Astrocyte of the spinal cord (primary cell): Measurements from ENCODE around the gene NOS2.
A peak's percentile ranks its signal among the peaks of the same experiment; 100 is the strongest.

ENCODE experiments used
- DNase-seq: peaks from one replicate; pipeline ENCODE4 v3.0.0; 2011; ENCODE audit warnings: low read depth, low spot score
- H3K4me3 ChIP-seq: 2 replicates; pipeline ENCODE4 v1.5.1; 2011; ENCODE audit warnings: low read depth, mild to moderate bottlenecking, low read length, moderate library complexity
- in situ Hi-C: cut with HindIII; loops from 2 replicates; pipeline ENCODE4 v1.10.0; 2017; ENCODE audit warnings: low sequenced_read_pairs
- TF ChIP-seq, protein P1 (sequence below): IDR thresholded peaks from 2 replicates; pipeline ENCODE4 v1.5.1; 2012; ENCODE audit warnings: low read depth, mild to moderate bottlenecking, low read length, inconsistent platforms

Gene NOS2

DNA sequence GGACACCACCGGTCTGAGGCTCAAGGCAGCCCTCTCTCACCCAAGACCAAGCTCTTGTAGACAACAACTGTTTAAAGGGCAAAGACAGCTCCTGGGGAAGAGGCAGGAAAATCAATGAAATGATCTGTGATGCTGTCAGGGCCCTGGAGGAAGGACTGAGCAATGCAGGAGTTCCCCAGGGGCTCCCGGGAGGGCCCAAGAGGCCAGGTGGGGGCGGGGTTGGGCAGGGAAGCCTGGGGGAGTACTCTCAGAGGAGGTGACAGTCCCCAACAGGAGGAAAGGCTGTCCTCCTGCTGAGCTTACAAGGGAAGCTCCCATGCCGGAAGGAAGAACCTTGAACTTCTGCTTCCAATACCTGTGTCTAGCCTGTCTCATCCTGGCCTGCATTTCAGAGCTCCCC lies 8.3 kb upstream of the NOS2 start:
- H3K4me3 ChIP-seq: no peak overlapping the region
- TF ChIP-seq, protein P1, sequence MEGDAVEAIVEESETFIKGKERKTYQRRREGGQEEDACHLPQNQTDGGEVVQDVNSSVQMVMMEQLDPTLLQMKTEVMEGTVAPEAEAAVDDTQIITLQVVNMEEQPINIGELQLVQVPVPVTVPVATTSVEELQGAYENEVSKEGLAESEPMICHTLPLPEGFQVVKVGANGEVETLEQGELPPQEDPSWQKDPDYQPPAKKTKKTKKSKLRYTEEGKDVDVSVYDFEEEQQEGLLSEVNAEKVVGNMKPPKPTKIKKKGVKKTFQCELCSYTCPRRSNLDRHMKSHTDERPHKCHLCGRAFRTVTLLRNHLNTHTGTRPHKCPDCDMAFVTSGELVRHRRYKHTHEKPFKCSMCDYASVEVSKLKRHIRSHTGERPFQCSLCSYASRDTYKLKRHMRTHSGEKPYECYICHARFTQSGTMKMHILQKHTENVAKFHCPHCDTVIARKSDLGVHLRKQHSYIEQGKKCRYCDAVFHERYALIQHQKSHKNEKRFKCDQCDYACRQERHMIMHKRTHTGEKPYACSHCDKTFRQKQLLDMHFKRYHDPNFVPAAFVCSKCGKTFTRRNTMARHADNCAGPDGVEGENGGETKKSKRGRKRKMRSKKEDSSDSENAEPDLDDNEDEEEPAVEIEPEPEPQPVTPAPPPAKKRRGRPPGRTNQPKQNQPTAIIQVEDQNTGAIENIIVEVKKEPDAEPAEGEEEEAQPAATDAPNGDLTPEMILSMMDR: no peak
- in situ Hi-C loops: no loop called here
- no peak for DNase-seq

GRCh38 chr17:27807567-27808470 lies 7.5 kb upstream of the NOS2 start:
- no peak overlapping the region for H3K4me3 ChIP-seq
- TF ChIP-seq, protein P1: no peak
- DNase-seq: no peak
- in situ Hi-C loops: no loop called here

DNA sequence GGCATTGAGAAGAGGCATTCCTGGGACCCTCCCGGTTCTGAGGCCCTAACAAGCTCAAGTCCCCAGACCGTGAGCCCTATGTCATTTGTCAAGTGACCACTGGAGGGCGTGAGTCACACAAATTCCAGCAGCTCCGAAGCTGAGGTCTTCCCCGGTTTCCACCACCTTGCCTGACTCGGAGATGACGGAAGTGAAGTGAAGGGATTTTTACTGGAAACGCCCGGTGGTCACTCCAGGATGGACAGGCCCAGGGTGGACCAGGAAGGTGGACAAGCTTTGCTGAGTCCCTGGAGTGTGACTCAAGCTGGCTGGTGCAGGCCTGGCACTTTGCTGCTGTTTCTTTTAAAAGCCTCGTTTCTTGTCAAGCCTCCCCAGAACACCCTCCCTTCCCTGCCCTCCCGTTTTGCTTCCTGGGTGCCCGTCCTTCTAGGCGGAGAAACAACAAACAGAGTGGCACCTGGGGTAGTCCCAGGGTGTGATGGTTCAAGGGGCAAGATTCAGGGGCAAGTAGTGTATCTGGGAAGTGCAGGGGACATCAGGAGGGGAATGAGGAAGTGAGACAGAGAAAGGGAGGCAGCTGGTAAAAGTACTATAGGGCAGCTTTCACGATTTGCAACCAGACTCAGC lies 5.3 kb upstream of the NOS2 start:
- peak overlapping the region; percentile 4 for H3K4me3 ChIP-seq
- in situ Hi-C loops: no loop called here
- DNase-seq: peak; percentile 85
- TF ChIP-seq, protein P1: peak; percentile 82

DNA sequence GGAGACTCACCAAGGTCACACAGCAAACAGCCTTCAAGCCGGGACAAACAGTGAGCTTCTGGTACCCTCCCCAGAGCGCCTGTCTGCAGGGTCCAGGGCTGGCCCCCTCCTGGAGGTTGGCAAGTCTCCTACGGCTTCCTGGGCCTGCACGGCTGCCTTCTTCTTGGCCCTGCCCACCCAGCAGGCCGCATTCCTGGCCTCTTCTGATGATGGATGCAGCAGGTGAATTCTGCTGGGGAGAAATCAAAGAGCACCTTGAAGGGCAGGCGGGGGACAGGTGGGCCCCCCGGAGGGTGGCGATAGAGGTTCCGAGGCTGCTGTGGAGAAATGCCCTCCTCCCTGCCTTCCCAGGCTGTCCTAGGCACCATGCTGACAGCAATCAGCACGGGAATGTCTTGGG lies 3.8 kb upstream of the NOS2 start:
- DNase-seq: no peak
- TF ChIP-seq, protein P1: no peak
- in situ Hi-C loops: no loop called here
- no peak overlapping the region for H3K4me3 ChIP-seq

GRCh38 chr17:27802962-27803680 lies 2.8 kb upstream of the NOS2 start:
- TF ChIP-seq, protein P1: no peak
- no peak for DNase-seq
- no peak overlapping the region for H3K4me3 ChIP-seq
- in situ Hi-C loops: no loop called here

DNA sequence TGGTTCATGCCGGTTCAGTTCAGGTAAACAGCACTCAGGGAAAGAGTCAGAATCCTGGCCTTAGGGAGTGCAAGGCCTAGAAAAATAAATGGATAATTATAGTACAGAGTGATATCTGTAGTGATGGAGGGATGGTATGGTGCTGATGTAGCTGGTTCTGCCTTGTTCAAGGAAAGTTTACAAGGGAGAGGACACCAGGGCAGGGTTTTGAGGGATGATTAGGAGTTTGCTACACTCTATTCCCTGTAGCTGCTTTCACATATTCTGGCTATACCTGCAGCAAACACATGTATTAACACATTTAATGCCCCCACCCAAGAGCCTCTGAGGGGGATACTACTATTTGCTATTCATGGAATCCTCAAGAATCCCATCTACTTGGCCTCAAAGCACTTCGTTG lies 1.7 kb upstream of the NOS2 start:
- DNase-seq: no peak
- H3K4me3 ChIP-seq: no peak overlapping the region
- in situ Hi-C loops: no loop called here
- TF ChIP-seq, protein P1: no peak
